Panc1 (cell line): Measurements from ENCODE around the gene ZNF701. TPM values are rescaled to one million over a fixed set of nuclear protein-coding genes. Genes with fewer than 3 reads are reported as not detected.
"Not testable (repeated sequence)": the region's sequence is repeated elsewhere in the genome, so short reads cannot be mapped to it uniquely, and the experiment has no call there.

Experiments
- ATAC-seq: fragments of 200-7000 bp; cut with Tn5 transposase; 2 replicates; pipeline ENCODE4 v1.9.1; 2020; ENCODE audit warnings: mild to moderate bottlenecking, moderate library complexity
- BruUV-seq: library from RNA; stranded (reverse); fragments of 400-500 nt; replicated peaks from 2 replicates; lab custom pipeline; 2021; lab: Mats Ljungman, UMichigan
- CTCF ChIA-PET: fragments of 300-600 bp; sonication (Branson Sonifier 250); formaldehyde crosslinking; loops from one replicate; lab custom pipeline; 2022; ENCODE audit warnings: antibody characterized with exemption; lab: Charles Lee
- POLR2A ChIA-PET: fragments of 300-600 bp; sonication (Branson Sonifier 250); formaldehyde crosslinking; loops from one replicate; lab custom pipeline; 2022; ENCODE audit warnings: antibody characterized with exemption; lab: Charles Lee
- DNase-seq: peaks from one replicate; pipeline ENCODE4 v3.0.0-alpha.2; 2010; ENCODE audit warnings: low read depth, low spot score
- H3K27ac ChIP-seq: 2 replicates; pipeline ENCODE4 v1.5.1; 2011; ENCODE audit warnings: mild to moderate bottlenecking, low read length, inconsistent platforms
- H3K27me3 ChIP-seq: fragments of 200-500 bp; sonication (Bioruptor generic); 2 replicates; pipeline ENCODE4 v1.6.0; 2014; ENCODE audit warnings: low read length, inconsistent platforms; ENCODE audit not compliant: control insufficient read depth, insufficient read depth
- H3K36me3 ChIP-seq: fragments of 200-500 bp; sonication (Bioruptor generic); 2 replicates; pipeline ENCODE4 v1.5.1; 2014; ENCODE audit warnings: inconsistent platforms, mild to moderate bottlenecking, low read length, moderate library complexity; ENCODE audit not compliant: control insufficient read depth, insufficient read depth
- H3K4me1 ChIP-seq: 2 replicates; pipeline ENCODE4 v1.5.1; 2011; ENCODE audit warnings: inconsistent platforms, mild to moderate bottlenecking, low read length, moderate library complexity; ENCODE audit not compliant: control insufficient read depth, insufficient read depth
- H3K4me3 ChIP-seq, 2 experiments: 2 replicates each; pipeline ENCODE4 v1.5.1; 2011 to 2012; ENCODE audit warnings: low read depth in 2 of 2, low read length in 2 of 2, mild to moderate bottlenecking in 2 of 2, inconsistent platforms in 1 of 2, moderate library complexity in 1 of 2
- H3K9me3 ChIP-seq: fragments of 200-500 bp; sonication (Bioruptor generic); 2 replicates; pipeline ENCODE4 v1.5.1; 2014; ENCODE audit warnings: low read depth, mild to moderate bottlenecking, inconsistent platforms, low read length, moderate library complexity; ENCODE audit not compliant: control insufficient read depth, insufficient read depth
- CTCF ChIP-seq: fragments of 450-650 bp; IDR thresholded peaks from 2 replicates; pipeline ENCODE4 v1.5.1; 2017; ENCODE audit warnings: mild to moderate bottlenecking
- POLR2AphosphoS5 ChIP-seq: IDR thresholded peaks from 2 replicates; pipeline ENCODE4 v1.6.1; 2012; ENCODE audit warnings: mild to moderate bottlenecking, low read depth, low read length, moderate library complexity
- REST ChIP-seq, 2 experiments: IDR thresholded peaks; 2 replicates each; pipeline ENCODE4 v1.6.1; 2011 to 2012; ENCODE audit warnings: low read depth in 2 of 2, control low read depth in 1 of 2, low read length in 1 of 2, mild to moderate bottlenecking in 1 of 2, moderate library complexity in 1 of 2; ENCODE audit not compliant: insufficient read depth in 1 of 2
- SIN3A ChIP-seq: IDR thresholded peaks from 2 replicates; pipeline ENCODE4 v1.6.1; 2012; ENCODE audit warnings: low read depth, mild to moderate bottlenecking, low read length, moderate library complexity, borderline replicate concordance; ENCODE audit not compliant: insufficient read depth
- TCF7L2 ChIP-seq: IDR thresholded peaks from 2 replicates; pipeline ENCODE4 v1.6.1; 2011; ENCODE audit warnings: mild to moderate bottlenecking, low read depth, low read length, inconsistent platforms
- in situ Hi-C: cut with HindIII; loops from 2 replicates; pipeline ENCODE4 v1.10.0; 2016; ENCODE audit warnings: low sequenced_read_pairs, low pct_unique_long_range_greater_than_20kb
- intact Hi-C: fragments of 100-400 bp; cut with micrococcal nuclease; formaldehyde crosslinking; loops from one replicate; pipeline ENCODE4 v1.10.0; 2022; ENCODE audit not compliant: unreplicated experiment
- total RNA-seq: library from RNA; stranded (reverse); gene quantifications from one replicate; pipeline ENCODE4 v1.2.1, GENCODE V29; 2021; ENCODE audit not compliant: unreplicated experiment

ZNF701 gene
- total RNA-seq, 1 experiment from 2014 or later, result 16.4 TPM

GRCh38 chr19:52554216-52554971 is 15.7 kb upstream of the ZNF701 start:
- peaks cover 36% of the 10 kb centered on the region; the same call in 1 of the 2 replicates for H3K9me3 ChIP-seq
- in situ Hi-C loops (no loop called here), intact Hi-C loops (no loop called here)
- no peak for DNase-seq
- no peak for ATAC-seq
- POLR2A ChIA-PET, result interaction anchor here (0.5 kb wide), 1 partner anchor 239 kb away, joined by 3 read pairs; no protein-coding TSS in a partner anchor
- H3K36me3 ChIP-seq, result no peaks in the 10 kb centered on the region
- H3K4me1 ChIP-seq, result no peaks in the 10 kb centered on the region
- no peaks in the 10 kb centered on the region for H3K27me3 ChIP-seq
- no peak overlapping the region for H3K27ac ChIP-seq
- TF ChIP-seq REST (IDR thresholded peaks at IDR 0.05; ENCODE audit: insufficient read depth in 1 of 2, low read depth in 2 of 2, low read length in 1 of 2), result no peak
- no peak for TF ChIP-seq CTCF
- TF ChIP-seq SIN3A, result no peak
- no peak overlapping the region for H3K4me3 ChIP-seq
- BruUV-seq, result no TSS peak
- CTCF ChIA-PET, result no interaction called here

DNA sequence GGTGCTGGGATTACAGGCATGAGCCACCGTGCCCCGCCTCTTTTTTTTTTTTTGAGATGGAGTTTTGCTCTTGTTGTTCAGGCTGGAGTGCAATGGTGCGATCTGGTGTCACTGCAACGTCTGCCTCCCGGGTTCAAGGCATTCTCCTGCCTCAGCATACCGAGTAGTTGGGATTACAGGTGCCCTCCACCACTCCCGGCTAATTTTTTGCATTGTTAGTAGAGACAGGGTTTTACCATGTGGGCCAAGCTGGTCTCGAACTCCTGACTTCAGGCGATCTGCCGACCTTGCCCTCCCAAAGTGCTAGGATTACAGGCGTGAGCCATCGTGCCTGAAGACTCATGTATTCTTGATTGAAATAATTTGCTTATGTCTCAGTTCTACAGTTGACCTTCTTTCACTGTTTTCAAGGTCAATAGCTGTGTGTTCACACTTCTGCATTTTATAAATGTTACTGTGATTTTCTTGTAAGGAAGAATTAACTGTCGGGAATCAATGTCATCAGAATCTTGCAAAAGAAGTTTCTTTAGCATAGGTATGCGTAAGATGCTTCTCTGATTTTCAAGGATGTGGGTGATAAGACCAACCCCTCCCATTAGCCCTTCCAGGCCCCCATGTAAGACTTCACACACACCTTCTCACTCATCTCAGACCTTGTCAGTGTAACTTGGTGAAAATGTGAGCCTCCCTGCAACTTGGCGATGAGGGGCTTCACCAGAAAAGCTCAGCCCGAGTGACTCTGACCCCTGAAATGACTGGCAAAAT is 12.7 kb upstream of the ZNF701 start:
- no peaks in the 10 kb centered on the region for H3K4me1 ChIP-seq
- ChIA-PET POLR2A (no interaction called here), CTCF (no interaction called here)
- BruUV-seq, result no TSS peak
- intact Hi-C loops, result no loop called here
- DNase-seq, result no peak
- no peaks in the 10 kb centered on the region for H3K36me3 ChIP-seq
- H3K4me3 ChIP-seq, result no peak overlapping the region
- H3K27ac ChIP-seq, result no peak overlapping the region
- in situ Hi-C loops, result no loop called here
- no peak for ATAC-seq
- peaks cover 33% of the 10 kb centered on the region; the same call in 1 of the 2 replicates for H3K9me3 ChIP-seq
- H3K27me3 ChIP-seq, result no peaks in the 10 kb centered on the region
- TF ChIP-seq CTCF (no peak), TCF7L2 (no peak), POLR2AphosphoS5 (no peak), REST (IDR thresholded peaks at IDR 0.05; ENCODE audit: insufficient read depth in 1 of 2, low read depth in 2 of 2, low read length in 1 of 2) (no peak), SIN3A (no peak)

- H3K4me1 ChIP-seq, H3K27ac ChIP-seq, in situ Hi-C loops, H3K27me3 ChIP-seq, intact Hi-C loops, POLR2A ChIA-PET, DNase-seq, ATAC-seq, H3K4me3 ChIP-seq, CTCF ChIA-PET, H3K36me3 ChIP-seq, BruUV-seq: not testable (repeated sequence)
- peaks cover 23% of the 10 kb centered on the region; the same call in 1 of the 2 replicates for H3K9me3 ChIP-seq
Observed at GRCh38 chr19:52558732-52559445, 11.2 kb upstream of the ZNF701 start.
